Activated T-cell treated with anti-CD3 and anti-CD28 coated beads, Interleukin-2, amount 50 U/mL, for 72 hours (primary cell): ENCODE measurements around the gene PIGK. TPM values are rescaled to one million over a fixed set of nuclear protein-coding genes. Genes with fewer than 3 reads are reported as not detected.

Experiments used
- ATAC-seq, 2 donors: fragments of 150-1000 bp; cut with Tn5 transposase; replicated peaks in 1 of 2; 2 replicates each; pipeline ENCODE4 v1.10.0; 2021; ENCODE audit warnings: moderate library complexity in 2 of 2, mild to moderate bottlenecking in 1 of 2
- DNase-seq, 2 donors: peaks; one replicate each; pipeline ENCODE4 v3.0.0; 2021 to 2022; ENCODE audit warnings: mixed read lengths in 1 of 2
- H3K27ac Mint-ChIP-seq: one replicate; pipeline ENCODE4 v1.8.0; 2022; ENCODE audit warnings: mild to moderate bottlenecking, moderate library complexity, mixed read lengths
- H3K27me3 Mint-ChIP-seq: one replicate; pipeline ENCODE4 v1.8.0; 2022; ENCODE audit warnings: low read depth, mixed read lengths
- H3K36me3 Mint-ChIP-seq, 2 donors: one replicate each; pipeline ENCODE4 v1.8.0; 2022; ENCODE audit warnings: mixed read lengths in 2 of 2, mild to moderate bottlenecking in 1 of 2; ENCODE audit not compliant: insufficient read depth in 2 of 2
- H3K4me1 Mint-ChIP-seq: one replicate; pipeline ENCODE4 v1.8.0; 2022; ENCODE audit warnings: low read depth, mixed read lengths
- H3K4me3 Mint-ChIP-seq, 2 donors: one replicate each; pipeline ENCODE4 v1.8.0; 2022; ENCODE audit warnings: mild to moderate bottlenecking in 2 of 2, mixed read lengths in 2 of 2, moderate library complexity in 2 of 2
- H3K9me3 Mint-ChIP-seq, 2 donors: one replicate each; pipeline ENCODE4 v1.8.0; 2022; ENCODE audit warnings: mixed read lengths in 2 of 2
- total RNA-seq, 2 donors: library from RNA; stranded (reverse); gene quantifications; one replicate each; pipeline ENCODE4 v1.2.3, GENCODE V29; 2022

The PIGK gene
- total RNA-seq = 10 to 100 TPM; 21.3 to 26.4 TPM

DNA sequence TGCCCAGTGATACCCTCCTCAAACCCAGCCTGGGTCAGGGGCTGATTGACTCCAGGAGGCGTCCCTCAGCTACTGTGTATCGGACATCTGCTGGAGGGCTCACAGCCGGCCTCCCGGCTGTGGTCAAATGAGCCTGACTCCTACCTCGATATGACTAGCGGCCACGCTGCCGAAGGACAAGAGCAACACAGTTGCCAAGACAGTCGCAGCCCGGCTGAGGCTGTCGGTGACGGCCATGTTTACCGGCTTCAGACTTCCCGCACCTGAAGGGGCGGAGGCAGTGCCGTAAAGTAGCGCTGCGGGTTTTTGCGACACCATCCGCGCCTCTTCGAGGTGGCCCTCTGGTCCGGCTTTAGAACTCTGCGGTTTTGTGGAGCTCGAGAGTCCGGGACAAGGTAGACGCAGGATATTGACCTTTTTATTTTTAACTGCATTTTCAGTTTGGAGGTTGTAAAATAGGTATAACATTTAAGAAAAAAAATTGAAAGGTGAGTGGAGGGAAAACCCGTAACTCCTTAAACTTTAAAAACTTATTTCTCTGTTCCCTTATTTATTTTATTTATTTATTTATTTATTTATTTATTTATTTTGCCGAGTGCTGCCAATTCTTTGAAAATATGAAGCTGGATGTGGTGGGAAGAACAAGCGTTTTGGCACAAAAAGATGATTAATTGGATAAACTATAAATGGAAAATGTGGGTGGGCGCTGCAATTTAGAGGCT lies at the start of gene PIGK:
PIGK (minus strand) TSS at position 265 of the 722 bp plus-strand sequence; CDS start at position 237, 28 bp downstream.
- peak within 1 kb of the TSS; percentile 91 to 98 for H3K4me3 Mint-ChIP-seq
- peak within 1 kb of the TSS; percentile 96 for H3K27ac Mint-ChIP-seq
- peak; percentile 90 to 92 for DNase-seq
- H3K27me3 Mint-ChIP-seq = no peaks in the 10 kb centered on the region
- H3K4me1 Mint-ChIP-seq = peaks cover 45% of the 10 kb centered on the region
- peaks cover 4 to 8% of the 10 kb centered on the region in 2 donors for H3K36me3 Mint-ChIP-seq
- ATAC-seq = peak; percentile 94 to 97
- H3K9me3 Mint-ChIP-seq = no peaks in the 10 kb centered on the region

DNA sequence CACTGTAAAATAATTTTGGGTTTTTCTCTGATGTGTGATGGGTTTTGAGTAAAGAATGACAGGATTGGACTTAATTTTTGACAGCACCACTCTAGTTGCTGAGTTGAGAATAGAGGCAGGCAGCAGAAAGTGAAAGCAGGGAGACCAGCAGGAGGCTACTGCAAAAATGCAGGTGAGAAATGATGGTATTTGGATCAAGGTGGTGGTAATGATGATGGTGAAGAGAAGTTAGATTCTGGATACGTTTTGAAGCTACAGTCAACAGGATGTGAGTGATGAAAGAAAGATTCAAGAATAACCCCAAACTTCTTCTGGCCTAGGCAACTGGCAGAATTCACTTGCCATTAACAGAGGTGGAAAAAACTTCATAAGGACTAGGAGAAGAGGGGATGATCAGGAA lies 47.8 kb upstream of the PIGK start:
- Mint-ChIP-seq H3K27me3 (no peaks in the 10 kb centered on the region), H3K27ac (no peak overlapping the region), H3K9me3 (peaks cover 0 to 5% of the 10 kb centered on the region in 2 donors), H3K4me3 (no peak overlapping the region), H3K4me1 (peaks cover 5% of the 10 kb centered on the region), H3K36me3 (no peaks in the 10 kb centered on the region)
- no peak for DNase-seq
- ATAC-seq = peak; percentile 25 to 43

DNA sequence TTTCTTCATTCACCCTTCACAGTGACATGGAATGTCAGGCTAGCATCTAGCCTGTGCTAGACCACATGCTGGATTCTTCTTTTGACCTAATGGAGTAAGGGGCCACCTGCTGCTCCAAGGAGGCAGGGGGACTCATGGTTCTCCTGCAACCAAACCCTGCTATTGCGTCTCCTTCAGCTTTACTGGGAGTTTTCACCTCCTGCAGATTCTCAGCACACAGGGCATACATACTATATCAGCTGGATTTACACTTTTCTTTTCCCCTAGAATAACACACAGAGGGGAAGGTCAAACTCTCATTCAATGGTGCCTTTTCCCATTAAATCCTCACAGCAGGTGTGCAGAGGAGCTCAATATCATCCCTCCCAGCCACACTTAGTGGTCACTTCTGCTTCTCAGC lies 46.0 kb upstream of the PIGK start:
- Mint-ChIP-seq H3K27me3 (no peaks in the 10 kb centered on the region), H3K4me3 (no peak overlapping the region), H3K4me1 (no peaks in the 10 kb centered on the region), H3K27ac (no peak overlapping the region), H3K9me3 (peaks cover 0 to 5% of the 10 kb centered on the region in 2 donors), H3K36me3 (no peaks in the 10 kb centered on the region)
- no peak for DNase-seq
- no peak for ATAC-seq

- no peaks in the 10 kb centered on the region for H3K27me3 Mint-ChIP-seq
- H3K36me3 Mint-ChIP-seq = no peaks in the 10 kb centered on the region
- ATAC-seq = no peak
- H3K4me1 Mint-ChIP-seq = no peaks in the 10 kb centered on the region
- DNase-seq = no peak
- no peak overlapping the region for H3K27ac Mint-ChIP-seq
- H3K4me3 Mint-ChIP-seq = no peak overlapping the region
- peaks cover 0 to 5% of the 10 kb centered on the region in 2 donors for H3K9me3 Mint-ChIP-seq
Measured at GRCh38 chr1:77263708-77264107, 44.5 kb upstream of the PIGK start.

GRCh38 chr1:77253211-77253610 lies 34.0 kb upstream of the PIGK start:
- peaks cover 21 to 24% of the 10 kb centered on the region in 2 donors for H3K9me3 Mint-ChIP-seq
- DNase-seq = no peak
- no peak overlapping the region for H3K27ac Mint-ChIP-seq
- peaks cover 12 to 24% of the 10 kb centered on the region in 2 donors for H3K36me3 Mint-ChIP-seq
- no peak for ATAC-seq
- H3K27me3 Mint-ChIP-seq = no peaks in the 10 kb centered on the region
- no peak overlapping the region for H3K4me3 Mint-ChIP-seq
- H3K4me1 Mint-ChIP-seq = no peaks in the 10 kb centered on the region

DNA sequence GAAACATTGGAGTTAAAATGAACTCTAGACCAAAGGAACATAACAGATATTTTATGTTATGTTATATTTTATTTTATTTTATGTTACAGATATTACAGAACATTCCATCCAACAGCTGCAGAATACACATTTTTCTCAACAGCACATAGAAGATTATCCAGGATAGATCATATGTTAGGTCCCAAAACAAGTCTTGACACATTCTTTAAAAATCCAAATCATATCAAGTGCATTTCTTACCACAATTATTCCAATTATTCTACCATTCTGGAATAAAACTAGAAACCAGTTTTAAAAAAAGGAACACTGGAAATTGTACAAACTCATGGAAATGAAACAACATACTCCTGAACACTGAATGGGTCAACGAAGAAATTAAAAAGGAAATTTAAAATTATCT lies 30.9 kb upstream of the PIGK start:
- H3K9me3 Mint-ChIP-seq = peaks cover 19 to 32% of the 10 kb centered on the region in 2 donors
- DNase-seq = no peak
- ATAC-seq = no peak
- H3K4me1 Mint-ChIP-seq = no peaks in the 10 kb centered on the region
- H3K36me3 Mint-ChIP-seq = peaks cover 15 to 35% of the 10 kb centered on the region in 2 donors
- H3K27ac Mint-ChIP-seq = no peak overlapping the region
- no peak overlapping the region for H3K4me3 Mint-ChIP-seq
- H3K27me3 Mint-ChIP-seq = no peaks in the 10 kb centered on the region

DNA sequence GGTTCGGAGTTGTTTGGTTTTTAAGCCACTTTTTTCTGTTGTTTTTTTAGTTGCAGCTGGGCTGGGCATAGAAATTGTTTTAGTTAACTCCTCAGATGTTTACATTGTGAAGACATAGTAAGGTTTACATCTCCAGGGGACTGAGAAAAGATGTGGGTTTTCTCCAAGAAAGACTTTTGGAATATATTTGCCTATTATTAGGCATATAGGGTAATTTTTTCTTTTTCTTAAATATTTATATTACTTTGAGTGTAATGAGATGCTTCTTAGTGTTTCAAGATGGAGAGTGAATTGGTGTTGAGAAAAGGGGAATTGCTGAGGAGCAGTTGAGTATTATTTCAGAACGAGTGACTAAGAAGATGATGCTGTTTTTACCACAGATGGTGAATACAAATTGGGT lies 26.6 kb upstream of the PIGK start:
- no peak for ATAC-seq
- H3K27me3 Mint-ChIP-seq = no peaks in the 10 kb centered on the region
- peaks cover 19 to 21% of the 10 kb centered on the region in 2 donors for H3K9me3 Mint-ChIP-seq

DNA sequence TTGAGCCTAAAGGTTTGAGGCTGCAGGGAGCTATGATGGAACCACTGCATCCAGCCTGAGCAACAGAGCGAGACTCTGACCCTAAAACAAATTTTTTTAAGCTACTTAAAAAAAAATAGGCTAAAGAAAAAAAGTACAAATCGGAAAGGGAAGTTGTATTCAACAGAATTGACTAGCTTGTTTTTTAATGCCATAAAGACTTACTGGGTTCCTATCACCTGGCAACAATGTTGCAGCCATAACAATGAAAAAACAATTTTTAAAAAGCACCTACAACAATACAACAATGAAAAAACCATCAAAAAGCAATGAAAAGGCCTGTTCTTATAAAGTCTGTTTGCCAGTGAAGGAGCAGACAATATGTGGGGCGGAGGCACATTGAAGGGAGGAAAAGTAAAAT lies 20.1 kb upstream of the PIGK start:
- H3K27me3 Mint-ChIP-seq = no peaks in the 10 kb centered on the region

More for the DNA sequence above, 26.6 kb upstream of the PIGK start:
- peaks cover 11 to 36% of the 10 kb centered on the region in 2 donors for H3K36me3 Mint-ChIP-seq
- H3K4me3 Mint-ChIP-seq = no peak overlapping the region
- H3K27ac Mint-ChIP-seq = no peak overlapping the region
- DNase-seq = no peak
- no peaks in the 10 kb centered on the region for H3K4me1 Mint-ChIP-seq

GRCh38 chr1:77238462-77238861 lies 19.2 kb upstream of the PIGK start:
- Mint-ChIP-seq H3K27ac (peak overlapping the region; percentile 63), H3K4me3 (no peak overlapping the region), H3K9me3 (peaks cover 2 to 5% of the 10 kb centered on the region in 2 donors), H3K27me3 (no peaks in the 10 kb centered on the region), H3K36me3 (peaks cover 0 to 3% of the 10 kb centered on the region in 2 donors), H3K4me1 (peaks cover 8% of the 10 kb centered on the region)
- no peak for DNase-seq
- peak; percentile 41 to 66 for ATAC-seq

More for the DNA sequence above, 20.1 kb upstream of the PIGK start:
- Mint-ChIP-seq H3K4me3 (no peak overlapping the region), H3K27ac (no peak overlapping the region), H3K9me3 (peaks cover 0 to 5% of the 10 kb centered on the region in 2 donors), H3K4me1 (peaks cover 8% of the 10 kb centered on the region), H3K36me3 (peaks cover 0 to 6% of the 10 kb centered on the region in 2 donors)
- ATAC-seq = no peak
- no peak for DNase-seq

- Mint-ChIP-seq H3K9me3 (peaks cover 2 to 3% of the 10 kb centered on the region in 2 donors), H3K27me3 (no peaks in the 10 kb centered on the region), H3K4me1 (peaks cover 8% of the 10 kb centered on the region), H3K27ac (no peak overlapping the region), H3K4me3 (no peak overlapping the region), H3K36me3 (peaks cover 0 to 6% of the 10 kb centered on the region in 2 donors)
- no peak for DNase-seq
- no peak for ATAC-seq
Measured at GRCh38 chr1:77234943-77235342, 15.7 kb upstream of the PIGK start.

- Mint-ChIP-seq H3K27ac (no peak overlapping the region), H3K4me3 (no peak overlapping the region), H3K4me1 (peaks cover 8% of the 10 kb centered on the region), H3K27me3 (no peaks in the 10 kb centered on the region), H3K9me3 (peaks cover 2 to 3% of the 10 kb centered on the region in 2 donors), H3K36me3 (peaks cover 0 to 6% of the 10 kb centered on the region in 2 donors)
- DNase-seq (no peak), ATAC-seq (no peak)
Measured at GRCh38 chr1:77234096-77234495, 14.9 kb upstream of the PIGK start.

GRCh38 chr1:77232829-77233228 lies 13.6 kb upstream of the PIGK start:
- no peaks in the 10 kb centered on the region for H3K4me1 Mint-ChIP-seq
- ATAC-seq (no peak), DNase-seq (no peak)
- H3K9me3 Mint-ChIP-seq = peaks cover 2 to 3% of the 10 kb centered on the region in 2 donors
- H3K4me3 Mint-ChIP-seq = no peak overlapping the region
- H3K27ac Mint-ChIP-seq = no peak overlapping the region
- peaks cover 0 to 6% of the 10 kb centered on the region in 2 donors for H3K36me3 Mint-ChIP-seq
- no peaks in the 10 kb centered on the region for H3K27me3 Mint-ChIP-seq

DNA sequence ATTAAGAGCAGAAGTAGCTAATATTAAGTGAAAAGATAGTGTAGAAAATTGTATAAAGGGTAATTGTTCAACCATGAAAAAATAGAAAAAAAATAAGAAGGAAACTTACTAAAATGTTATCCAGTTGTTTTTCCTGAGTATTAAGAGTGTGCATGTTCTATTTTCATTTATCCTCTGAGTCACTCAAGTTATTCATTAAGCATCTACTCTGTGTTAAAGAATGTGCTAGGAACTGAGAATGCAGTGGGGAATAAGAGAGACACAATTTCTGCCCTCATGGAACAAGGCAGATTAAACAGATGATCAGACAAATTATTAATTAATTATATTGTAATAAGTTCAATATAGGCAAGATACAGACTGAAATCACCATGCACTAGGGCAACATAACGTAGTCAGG lies 10.8 kb upstream of the PIGK start:
- Mint-ChIP-seq H3K27me3 (no peaks in the 10 kb centered on the region), H3K4me1 (no peaks in the 10 kb centered on the region)
- ATAC-seq = no peak

GRCh38 chr1:77228836-77229235 lies 9.6 kb upstream of the PIGK start:
- ATAC-seq (no peak), DNase-seq (no peak)
- Mint-ChIP-seq H3K4me3 (no peak overlapping the region), H3K27me3 (no peaks in the 10 kb centered on the region), H3K27ac (no peak overlapping the region), H3K4me1 (no peaks in the 10 kb centered on the region), H3K9me3 (peaks cover 0 to 2% of the 10 kb centered on the region in 2 donors), H3K36me3 (peaks cover 0 to 8% of the 10 kb centered on the region in 2 donors)

More for the DNA sequence above, 10.8 kb upstream of the PIGK start:
- no peak overlapping the region for H3K4me3 Mint-ChIP-seq
- peaks cover 0 to 6% of the 10 kb centered on the region in 2 donors for H3K36me3 Mint-ChIP-seq
- H3K9me3 Mint-ChIP-seq = peaks cover 2 to 3% of the 10 kb centered on the region in 2 donors
- no peak for DNase-seq
- H3K27ac Mint-ChIP-seq = no peak overlapping the region
